ENCODE data around the gene PUS10.
"Not testable (repeated sequence)": the region's sequence is repeated elsewhere in the genome, so short reads cannot be mapped to it uniquely, and the experiment has no call there.

The PUS10 gene

GRCh38 chr2:61045999-61046398, 27.9 kb upstream of the PUS10 start:
- TF ChIP-seq CTCF (IDR thresholded peaks at IDR 0.05; ENCODE audit: extremely low read depth, insufficient read depth, missing control alignments), result no peak
- in situ Hi-C loops (cut with MboI; ENCODE audit: low pct_unique_long_range_greater_than_20kb, low sequenced_read_pairs, unreplicated experiment), result no loop called here
- DNase-seq (ENCODE audit: low spot score), result no peak

GRCh38 chr2:61045226-61045625, 27.2 kb upstream of the PUS10 start:
- TF ChIP-seq CTCF (IDR thresholded peaks at IDR 0.05; ENCODE audit: extremely low read depth, insufficient read depth, missing control alignments), result no peak
- no peak for DNase-seq (ENCODE audit: low spot score)
- in situ Hi-C loops (cut with MboI; ENCODE audit: low pct_unique_long_range_greater_than_20kb, low sequenced_read_pairs, unreplicated experiment), result no loop called here

DNA sequence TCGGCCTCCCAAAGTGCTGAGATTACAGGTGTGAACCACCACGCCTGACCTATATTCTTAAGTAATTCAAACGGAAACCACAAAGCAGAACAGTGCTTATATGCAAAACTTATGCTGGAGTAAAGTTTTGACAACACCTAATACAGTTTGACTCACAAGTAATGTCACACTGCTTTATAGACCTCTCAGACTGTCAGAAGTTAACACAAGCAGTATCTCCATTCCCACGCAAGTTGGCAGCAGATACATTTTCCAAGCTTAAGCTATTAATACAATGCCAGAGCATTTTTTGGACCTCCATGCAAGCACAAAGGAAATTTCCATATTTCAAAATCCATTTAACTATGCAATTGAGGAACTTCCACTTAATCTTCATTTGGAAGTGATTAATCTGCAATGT, 26.6 kb upstream of the PUS10 start:
- DNase-seq (ENCODE audit: low spot score), result peak; percentile 21
- in situ Hi-C loops (cut with MboI; ENCODE audit: low pct_unique_long_range_greater_than_20kb, low sequenced_read_pairs, unreplicated experiment), result no loop called here
- TF ChIP-seq CTCF (IDR thresholded peaks at IDR 0.05; ENCODE audit: extremely low read depth, insufficient read depth, missing control alignments), result no peak

- no peak for TF ChIP-seq CTCF (IDR thresholded peaks at IDR 0.05; ENCODE audit: extremely low read depth, insufficient read depth, missing control alignments)
- in situ Hi-C loops (cut with MboI; ENCODE audit: low pct_unique_long_range_greater_than_20kb, low sequenced_read_pairs, unreplicated experiment), result no loop called here
- DNase-seq (ENCODE audit: low spot score), result no peak
These were observed 24.8 kb upstream of the PUS10 start for GRCh38 chr2:61042807-61043206.

DNA sequence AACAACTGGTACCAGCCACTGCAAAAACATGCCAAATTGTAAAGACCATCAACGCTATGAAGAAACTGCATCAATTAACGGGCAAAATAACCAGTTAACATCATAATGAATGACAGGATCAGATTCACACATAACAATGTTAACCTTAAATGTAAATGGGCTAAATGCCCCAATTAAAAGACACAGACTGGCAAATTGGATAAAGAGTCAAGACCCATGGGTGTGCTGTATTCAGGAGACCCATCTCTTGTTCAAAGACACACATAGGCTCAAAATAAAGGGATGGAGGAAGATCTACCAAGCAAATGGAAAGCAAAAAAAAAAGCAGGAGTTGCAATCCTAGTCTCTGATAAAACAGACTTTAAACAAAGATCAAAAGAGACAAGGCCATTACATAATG, 18.6 kb upstream of the PUS10 start:
- in situ Hi-C loops (cut with MboI; ENCODE audit: low pct_unique_long_range_greater_than_20kb, low sequenced_read_pairs, unreplicated experiment); DNase-seq (ENCODE audit: low spot score): not testable (repeated sequence)

GRCh38 chr2:61034592-61034991, 16.5 kb upstream of the PUS10 start:
- in situ Hi-C loops (cut with MboI; ENCODE audit: low pct_unique_long_range_greater_than_20kb, low sequenced_read_pairs, unreplicated experiment); DNase-seq (ENCODE audit: low spot score): not testable (repeated sequence)

DNA sequence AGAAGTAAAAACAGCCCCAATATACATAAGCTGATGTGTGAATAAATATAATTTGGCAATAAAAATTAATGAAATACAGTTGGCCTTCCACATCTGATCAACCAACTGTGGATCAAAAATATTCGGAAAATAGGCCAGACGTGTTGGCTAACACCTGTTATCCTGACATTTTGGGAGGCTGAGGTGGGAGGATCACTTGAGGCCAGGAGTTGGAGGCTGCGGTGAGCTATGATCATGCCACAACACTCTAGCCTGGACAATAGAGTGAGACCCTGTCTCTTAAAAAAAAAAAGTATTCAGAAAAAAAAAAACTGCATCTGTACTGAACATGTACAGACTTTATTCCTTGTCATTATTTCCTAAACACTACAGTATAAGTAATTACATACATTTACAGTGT, 11.5 kb upstream of the PUS10 start:
- DNase-seq (ENCODE audit: low spot score), result no peak
- no peak for TF ChIP-seq CTCF (IDR thresholded peaks at IDR 0.05; ENCODE audit: extremely low read depth, insufficient read depth, missing control alignments)
- in situ Hi-C loops (cut with MboI; ENCODE audit: low pct_unique_long_range_greater_than_20kb, low sequenced_read_pairs, unreplicated experiment), result no loop called here

DNA sequence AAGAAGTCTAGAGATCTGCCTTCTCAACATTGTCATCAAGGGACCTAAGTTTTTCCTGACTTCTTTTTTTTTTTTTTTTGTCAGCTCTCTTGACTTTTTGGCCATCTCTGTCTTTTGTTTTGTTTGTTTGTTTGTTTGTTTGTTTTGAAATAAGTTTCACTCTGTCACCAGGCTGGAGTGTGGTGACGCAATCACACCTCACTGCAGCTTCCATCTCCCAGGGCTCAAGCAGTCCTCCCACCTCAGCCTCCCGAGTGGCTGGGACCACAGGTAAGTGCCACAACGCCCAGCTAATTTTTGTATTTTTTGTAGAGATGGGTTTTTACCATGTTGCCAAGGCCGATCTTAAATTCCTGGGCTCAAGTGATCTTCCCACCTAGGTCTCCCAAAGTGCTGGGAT, 5.6 kb upstream of the PUS10 start:
- in situ Hi-C loops (cut with MboI; ENCODE audit: low pct_unique_long_range_greater_than_20kb, low sequenced_read_pairs, unreplicated experiment), result no loop called here
- DNase-seq (ENCODE audit: low spot score), result no peak
- no peak for TF ChIP-seq CTCF (IDR thresholded peaks at IDR 0.05; ENCODE audit: extremely low read depth, insufficient read depth, missing control alignments)

Data from GM13977 (cell line).